Inflammatory macrophage treated with lipopolysaccharide for 1 hour (primary cell): ENCODE results near the gene RBM39.
"Not testable (repeated sequence)": the region's sequence is repeated elsewhere in the genome, so short reads cannot be mapped to it uniquely, and the experiment has no call there.

ENCODE experiments used
- DNase-seq, 2 donors: peaks; one replicate each; pipeline ENCODE4 v3.0.0-alpha.2; 2020 to 2022

The RBM39 gene

GRCh38 chr20:35741892-35742740 lies at the start of gene RBM39:
RBM39 (minus strand) TSS chr20:35742260; CDS start chr20:35740874, 1,386 bp downstream.
- DNase-seq, result peak; percentile 100

- DNase-seq, result peak; percentile 93 to 96
Observed at GRCh38 chr20:35791821-35792220, 49.8 kb upstream of the RBM39 start.

GRCh38 chr20:35791097-35791496 lies 49.0 kb upstream of the RBM39 start:
- no peak for DNase-seq

GRCh38 chr20:35788796-35789195 lies 46.7 kb upstream of the RBM39 start:
- no peak for DNase-seq

- DNase-seq, result not testable (repeated sequence)
Observed at GRCh38 chr20:35785541-35785940, 43.5 kb upstream of the RBM39 start.

- DNase-seq, result not testable (repeated sequence)
Observed at GRCh38 chr20:35783811-35784210, 41.8 kb upstream of the RBM39 start.

- no peak for DNase-seq
Observed at GRCh38 chr20:35776513-35777101, 34.5 kb upstream of the RBM39 start.

GRCh38 chr20:35774391-35774790 lies 32.3 kb upstream of the RBM39 start:
- DNase-seq, result no peak

- peak; percentile 79 to 86 for DNase-seq
Observed at GRCh38 chr20:35773154-35773751, 31.2 kb upstream of the RBM39 start.

GRCh38 chr20:35772563-35773058 lies 30.6 kb upstream of the RBM39 start:
- DNase-seq, result peak in 1 of 2 donors; percentile 23

GRCh38 chr20:35771689-35772562 lies 29.9 kb upstream of the RBM39 start, which contains the start of gene PHF20:
PHF20 (plus strand) TSS chr20:35772015; CDS start chr20:35801523, 29,508 bp downstream.
- peak; percentile 91 to 99 for DNase-seq

- DNase-seq, result no peak
Observed at GRCh38 chr20:35771367-35771688, 29.3 kb upstream of the RBM39 start.

- DNase-seq, result peak; percentile 94 to 97
Observed at GRCh38 chr20:35768731-35769664, 26.9 kb upstream of the RBM39 start.

- peak; percentile 48 to 66 for DNase-seq
Observed at GRCh38 chr20:35767683-35768481, 25.8 kb upstream of the RBM39 start.

GRCh38 chr20:35766843-35767242 lies 24.8 kb upstream of the RBM39 start:
- no peak for DNase-seq

GRCh38 chr20:35764936-35765335 lies 22.9 kb upstream of the RBM39 start:
- not testable (repeated sequence) for DNase-seq

- DNase-seq, result no peak
Observed at GRCh38 chr20:35762461-35762860, 20.4 kb upstream of the RBM39 start.

GRCh38 chr20:35761548-35761947 lies 19.5 kb upstream of the RBM39 start:
- DNase-seq, result not testable (repeated sequence)

GRCh38 chr20:35757098-35757705 lies 15.1 kb upstream of the RBM39 start:
- DNase-seq, result no peak

- no peak for DNase-seq
Observed at GRCh38 chr20:35756404-35756803, 14.3 kb upstream of the RBM39 start.
